ENCODE results near the gene METTL24.

- no peak for TF ChIP-seq EZH2phosphoT487 (IDR thresholded peaks at IDR 0.05; ENCODE audit: insufficient read depth, low read depth)
- TF ChIP-seq EZH2 (IDR thresholded peaks at IDR 0.05; ENCODE audit: insufficient read depth, poor library complexity, severe bottlenecking) = no peak
Observed at GRCh38 chr6:110390404-110390803, 32.3 kb upstream of the METTL24 start.
